HPDE6-E6E7 (cell line): ENCODE measurements around the gene FOXP1.

Experiments used
- DNase-seq: peaks from one replicate; pipeline ENCODE4 v3.0.0; 2011; ENCODE audit warnings: missing footprints; ENCODE audit errors: extremely low spot score

FOXP1 gene

GRCh38 chr3:71429597-71429988 is 153.9 kb downstream of the FOXP1 start:
- DNase-seq: no peak

- DNase-seq: peak; percentile 40
Observed at GRCh38 chr3:71428841-71429596, 154.5 kb downstream of the FOXP1 start.

GRCh38 chr3:71425491-71426071 is 157.9 kb downstream of the FOXP1 start:
- no peak for DNase-seq

- peak; percentile 38 for DNase-seq
Observed at GRCh38 chr3:71423151-71423906, 160.2 kb downstream of the FOXP1 start.

GRCh38 chr3:71421820-71422566 is 161.5 kb downstream of the FOXP1 start:
- no peak for DNase-seq

- no peak for DNase-seq
Observed at GRCh38 chr3:71421475-71421819, 162.1 kb downstream of the FOXP1 start.

- no peak for DNase-seq
Observed at GRCh38 chr3:71419369-71419768, 164.2 kb downstream of the FOXP1 start.

GRCh38 chr3:71417791-71418190 is 165.7 kb downstream of the FOXP1 start:
- DNase-seq: no peak

- DNase-seq: no peak
Observed at GRCh38 chr3:71416876-71417275, 166.7 kb downstream of the FOXP1 start.

- DNase-seq: no peak
Observed at GRCh38 chr3:71415681-71416122, 167.8 kb downstream of the FOXP1 start.

- no peak for DNase-seq
Observed at GRCh38 chr3:71414189-71414927, 169.2 kb downstream of the FOXP1 start.

- DNase-seq: no peak
Observed at GRCh38 chr3:71413572-71413971, 170.0 kb downstream of the FOXP1 start.

GRCh38 chr3:71409352-71409751 is 174.2 kb downstream of the FOXP1 start:
- no peak for DNase-seq

GRCh38 chr3:71408903-71409302 is 174.6 kb downstream of the FOXP1 start:
- no peak for DNase-seq

GRCh38 chr3:71407823-71408222 is 175.7 kb downstream of the FOXP1 start:
- DNase-seq: no peak

GRCh38 chr3:71406972-71407810 is 176.3 kb downstream of the FOXP1 start:
- DNase-seq: no peak

GRCh38 chr3:71402911-71403310 is 180.6 kb downstream of the FOXP1 start:
- no peak for DNase-seq

- no peak for DNase-seq
Observed at GRCh38 chr3:71402280-71402679, 181.2 kb downstream of the FOXP1 start.

GRCh38 chr3:71401695-71402231 is 181.8 kb downstream of the FOXP1 start:
- no peak for DNase-seq

GRCh38 chr3:71400986-71401451 is 182.5 kb downstream of the FOXP1 start:
- DNase-seq: no peak
